Tibial artery (tissue), 4 donors: Measurements from ENCODE around the gene CD27.

ENCODE experiments used
- DNase-seq, 2 donors: peaks; one replicate each; pipeline ENCODE4 v3.0.0-alpha.2; 2019
- H3K27ac ChIP-seq, 2 donors: fragments of 200-600 bp; sonication (generic) in 1 of 2; 1 replicate in 1 of 2; 2 replicates in 1 of 2; pipeline ENCODE4 v1.5.1; 2018 to 2019; ENCODE audit warnings: mild to moderate bottlenecking in 1 of 2
- H3K27me3 ChIP-seq, 2 donors: fragments of 200-600 bp; sonication (generic) in 1 of 2; one replicate each; pipeline versions ENCODE4 v1.5.1 to v1.6.0; 2016 to 2019
- H3K36me3 ChIP-seq, 3 donors: fragments of 200-600 bp; sonication (generic) in 2 of 3; one replicate each; pipeline ENCODE4 v1.5.1; 2016 to 2019; ENCODE audit warnings: mild to moderate bottlenecking in 2 of 3
- H3K4me1 ChIP-seq, 4 donors: fragments of 200-600 bp; sonication (generic) in 2 of 4; 1 replicate in 3 of 4; 2 replicates in 1 of 4; pipeline ENCODE4 v1.5.1; 2016 to 2019
- H3K4me3 ChIP-seq, 2 donors: fragments of 200-600 bp; sonication (generic) in 1 of 2; 1 replicate in 1 of 2; 2 replicates in 1 of 2; pipeline ENCODE4 v1.5.1; 2018 to 2019; ENCODE audit warnings: mild to moderate bottlenecking in 2 of 2
- H3K9me3 ChIP-seq, 3 donors: fragments of 200-600 bp; sonication (generic) in 1 of 3; one replicate each; pipeline ENCODE4 v1.5.1; 2016 to 2019
- CTCF ChIP-seq, 2 experiments: fragments of 200-600 bp in 1 of 2; fragments of 450-650 bp in 1 of 2; IDR thresholded peaks; one replicate each; pipeline ENCODE4 v1.5.1; 2017 to 2019; ENCODE audit warnings: antibody characterized with exemption in 2 of 2, mild to moderate bottlenecking in 1 of 2, moderate library complexity in 1 of 2
- intact Hi-C: fragments of 100-400 bp; cut with DNase I; formaldehyde crosslinking; loops from one replicate; pipeline ENCODE4 v1.15.0; 2023; ENCODE audit warnings: low total_unique reads

CD27 gene

GRCh38 chr12:6430124-6430989 is 14.4 kb upstream of the CD27 start:
- Histone ChIP-seq H3K4me3 (peak overlapping the region; percentile 30 to 47), H3K27me3 (no peaks in the 10 kb centered on the region), H3K27ac (peak overlapping the region; percentile 80 to 83), H3K36me3 (no peaks in the 10 kb centered on the region), H3K4me1 (peaks cover 0 to 18% (median 12%) of the 10 kb centered on the region in 4 donors), H3K9me3 (no peaks in the 10 kb centered on the region)
- DNase-seq: peak; percentile 92
- intact Hi-C loops: no loop called here
- TF ChIP-seq CTCF (IDR thresholded peaks at IDR 0.05): peak in 1 of 2 experiments; percentile 18

DNA sequence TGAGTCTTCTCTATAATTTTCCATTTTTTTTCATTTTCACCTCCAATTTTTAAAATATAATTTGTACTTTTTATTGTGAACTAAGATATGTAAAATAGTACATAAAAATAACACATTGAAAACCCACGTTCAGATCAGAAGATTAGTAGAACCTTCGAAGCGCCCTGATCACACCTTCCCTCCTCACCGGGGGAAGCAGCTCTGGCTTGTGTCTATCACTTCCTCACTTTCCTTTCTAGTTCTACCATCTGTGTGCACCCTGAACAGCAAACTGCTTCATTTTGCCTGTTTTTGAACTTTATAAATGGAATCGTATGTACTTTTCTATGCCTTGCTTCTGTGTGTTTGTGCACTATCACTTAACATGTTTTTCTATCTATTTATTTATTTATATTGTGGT is 11.8 kb upstream of the CD27 start:
- TF ChIP-seq CTCF (IDR thresholded peaks at IDR 0.05): no peak
- peak in 1 of 2 donors; percentile 9 for DNase-seq
- no peaks in the 10 kb centered on the region for H3K27me3 ChIP-seq
- H3K4me1 ChIP-seq: peaks cover 0 to 18% (median 12%) of the 10 kb centered on the region in 4 donors
- intact Hi-C loops: no loop called here
- no peaks in the 10 kb centered on the region for H3K9me3 ChIP-seq
- no peak overlapping the region for H3K27ac ChIP-seq
- no peak overlapping the region for H3K4me3 ChIP-seq
- no peaks in the 10 kb centered on the region for H3K36me3 ChIP-seq

DNA sequence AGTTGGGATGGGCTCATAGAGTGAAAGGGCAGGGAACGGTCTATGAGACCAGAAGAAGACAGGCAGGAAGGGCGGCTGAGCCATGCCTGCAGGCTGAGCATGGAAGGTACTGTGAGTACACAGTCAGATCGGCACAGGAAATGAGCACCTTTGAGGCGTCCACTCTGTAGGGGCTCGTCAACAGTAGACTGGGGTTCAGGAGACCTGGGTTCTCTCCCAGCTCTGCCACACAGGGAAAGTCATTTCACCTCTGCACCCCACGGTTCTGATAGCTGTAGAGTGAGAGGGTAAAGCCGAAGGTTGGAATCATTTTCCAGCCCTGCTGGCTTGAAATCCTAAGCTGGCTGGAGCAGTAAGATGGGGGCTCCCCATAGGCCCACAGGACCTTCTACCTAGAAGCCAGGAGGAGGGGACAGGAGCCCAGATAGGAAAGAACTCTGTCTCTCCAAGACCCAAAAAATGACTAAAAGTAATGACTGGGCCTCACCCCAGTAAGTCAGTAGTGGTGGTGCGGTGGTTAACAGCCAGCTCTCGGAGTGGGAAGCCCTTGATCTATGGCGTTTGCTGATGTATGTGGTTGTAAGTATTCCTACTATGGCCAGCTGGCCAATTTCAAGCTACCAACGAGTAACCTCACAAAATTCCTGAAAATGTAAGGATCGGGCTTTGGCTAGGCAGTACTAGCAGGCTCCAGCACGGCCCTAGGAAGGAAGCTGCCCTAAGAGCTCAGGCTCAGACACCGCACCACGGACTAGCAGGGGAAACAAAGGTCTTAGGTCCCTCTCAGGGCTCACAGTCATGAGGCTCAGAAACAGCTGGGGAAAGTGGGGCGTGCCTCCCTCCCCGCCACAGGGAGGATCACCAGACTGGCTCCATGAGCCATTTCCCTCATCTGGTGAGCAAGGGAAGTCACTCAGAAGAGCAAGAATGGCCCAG is 10.3 kb upstream of the CD27 start:
- Histone ChIP-seq H3K4me1 (peaks cover 0 to 18% (median 12%) of the 10 kb centered on the region in 4 donors), H3K4me3 (no peak overlapping the region), H3K27ac (no peak overlapping the region), H3K27me3 (no peaks in the 10 kb centered on the region), H3K9me3 (no peaks in the 10 kb centered on the region), H3K36me3 (peaks cover 0 to 10% (median 8%) of the 10 kb centered on the region in 3 donors)
- peak in 1 of 2 donors; percentile 35 for DNase-seq
- intact Hi-C loops: no loop called here
- no peak for TF ChIP-seq CTCF (IDR thresholded peaks at IDR 0.05)

GRCh38 chr12:6435961-6436715 is 8.6 kb upstream of the CD27 start:
- no peak for TF ChIP-seq CTCF (IDR thresholded peaks at IDR 0.05)
- H3K4me3 ChIP-seq: no peak overlapping the region
- intact Hi-C loops: no loop called here
- H3K36me3 ChIP-seq: peaks cover 0 to 24% (median 8%) of the 10 kb centered on the region in 3 donors
- no peak overlapping the region for H3K27ac ChIP-seq
- peaks cover 0 to 5% (median 3%) of the 10 kb centered on the region in 4 donors for H3K4me1 ChIP-seq
- no peaks in the 10 kb centered on the region for H3K9me3 ChIP-seq
- H3K27me3 ChIP-seq: no peaks in the 10 kb centered on the region
- peak in 1 of 2 donors; percentile 24 for DNase-seq

DNA sequence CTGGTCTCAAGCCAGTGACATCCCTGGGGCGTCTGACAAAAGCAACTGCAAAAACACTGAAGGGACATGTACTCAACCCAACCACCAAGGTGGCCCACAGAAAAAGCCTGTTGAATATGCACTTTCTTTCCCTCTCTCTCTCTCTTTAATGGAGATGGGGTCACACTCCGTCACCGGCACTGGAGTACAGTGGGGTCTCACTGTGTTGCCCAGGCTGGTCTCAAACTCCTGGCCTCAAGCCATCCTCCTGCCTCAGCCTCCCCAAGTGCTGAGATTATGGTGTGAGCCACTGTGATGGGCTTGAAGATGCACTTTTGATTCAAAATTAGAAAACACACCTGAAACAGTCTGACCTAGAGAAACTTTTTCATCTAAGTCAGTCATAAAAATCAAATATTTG is 7.2 kb upstream of the CD27 start:
- Histone ChIP-seq H3K4me1 (no peaks in the 10 kb centered on the region), H3K4me3 (no peak overlapping the region), H3K27me3 (no peaks in the 10 kb centered on the region), H3K9me3 (no peaks in the 10 kb centered on the region), H3K27ac (no peak overlapping the region), H3K36me3 (peaks cover 0 to 30% (median 8%) of the 10 kb centered on the region in 3 donors)
- TF ChIP-seq CTCF (IDR thresholded peaks at IDR 0.05): no peak
- DNase-seq: no peak
- intact Hi-C loops: no loop called here
